ENCODE measurements around the gene BDP1. TPM values are rescaled to one million over a fixed set of nuclear protein-coding genes. Genes with fewer than 3 reads are reported as not detected.
A peak's percentile ranks its signal among the peaks of the same experiment; 100 is the strongest.
"Not testable (repeated sequence)": the region's sequence is repeated elsewhere in the genome, so short reads cannot be mapped to it uniquely, and the experiment has no call there.

Gene BDP1
- total RNA-seq, 4 donors from 2014 or later = 34.9 to 39.3 (median 37.1) TPM

GRCh38 chr5:71503536-71503935, 48.1 kb downstream of the BDP1 start:
- no peaks in the 10 kb centered on the region for H3K4me1 ChIP-seq
- no peak for DNase-seq (ENCODE audit: low spot score in 2 of 2)
- no peak overlapping the region for H3K27ac ChIP-seq
- H3K9me3 ChIP-seq = no peaks in the 10 kb centered on the region
- H3K27me3 ChIP-seq = no peaks in the 10 kb centered on the region
- no peak overlapping the region for H3K4me3 ChIP-seq
- TF ChIP-seq POLR2A (IDR thresholded peaks at IDR 0.05) (no peak), CTCF (IDR thresholded peaks at IDR 0.05) (no peak), EP300 (IDR thresholded peaks at IDR 0.05) (no peak)
- H3K36me3 ChIP-seq = peaks cover 5 to 96% (median 24%) of the 10 kb centered on the region in 3 donors
- WGBS, 2 donors = 100% methylated on average over 2 of the region's 2 CpGs

GRCh38 chr5:71522151-71522550, 66.7 kb downstream of the BDP1 start:
- peaks cover 0 to 88% (median 14%) of the 10 kb centered on the region in 3 donors for H3K36me3 ChIP-seq

GRCh38 chr5:71525611-71526010, 70.2 kb downstream of the BDP1 start:
- DNase-seq (ENCODE audit: low spot score in 2 of 2); H3K27ac ChIP-seq; H3K4me1 ChIP-seq; H3K4me3 ChIP-seq; H3K27me3 ChIP-seq; H3K9me3 ChIP-seq: not testable (repeated sequence)
- peaks cover 0 to 82% (median 14%) of the 10 kb centered on the region in 3 donors for H3K36me3 ChIP-seq
- 91% methylated on average over 6 of the region's 26 CpGs; no CpG with 5 or more reads in 1 of the 2 donors for WGBS, 2 donors

More at GRCh38 chr5:71522151-71522550, 66.7 kb downstream of the BDP1 start:
- Histone ChIP-seq H3K4me3 (no peak overlapping the region), H3K4me1 (no peaks in the 10 kb centered on the region), H3K9me3 (no peaks in the 10 kb centered on the region), H3K27ac (no peak overlapping the region), H3K27me3 (no peaks in the 10 kb centered on the region)
- TF ChIP-seq EP300 (IDR thresholded peaks at IDR 0.05) (no peak), POLR2A (IDR thresholded peaks at IDR 0.05) (no peak), CTCF (IDR thresholded peaks at IDR 0.05) (no peak)
- no peak for DNase-seq (ENCODE audit: low spot score in 2 of 2)
- WGBS, 2 donors = 53 to 73% methylated on average over 1 of the region's 1 CpG

- no peaks in the 10 kb centered on the region for H3K27me3 ChIP-seq
- no peaks in the 10 kb centered on the region for H3K4me1 ChIP-seq
- no peak for TF ChIP-seq CTCF (IDR thresholded peaks at IDR 0.05)
- TF ChIP-seq EP300 (IDR thresholded peaks at IDR 0.05) = no peak
- no peak for TF ChIP-seq POLR2A (IDR thresholded peaks at IDR 0.05)
- no peak overlapping the region for H3K27ac ChIP-seq
- H3K36me3 ChIP-seq = peaks cover 0 to 76% (median 7%) of the 10 kb centered on the region in 3 donors
- H3K9me3 ChIP-seq = no peaks in the 10 kb centered on the region
- no peak overlapping the region for H3K4me3 ChIP-seq
- WGBS, 2 donors = 80 to 85% methylated on average over 3 of the region's 3 CpGs
- no peak for DNase-seq (ENCODE audit: low spot score in 2 of 2)
Measured at GRCh38 chr5:71528206-71528605, 72.8 kb downstream of the BDP1 start.

GRCh38 chr5:71529682-71530081, 74.2 kb downstream of the BDP1 start:
- H3K27ac ChIP-seq = no peak overlapping the region
- no peak for TF ChIP-seq CTCF (IDR thresholded peaks at IDR 0.05)
- no peak for TF ChIP-seq EP300 (IDR thresholded peaks at IDR 0.05)
- TF ChIP-seq POLR2A (IDR thresholded peaks at IDR 0.05) = no peak
- no peaks in the 10 kb centered on the region for H3K27me3 ChIP-seq
- H3K36me3 ChIP-seq = peaks cover 0 to 77% (median 0%) of the 10 kb centered on the region in 3 donors
- no peak for DNase-seq (ENCODE audit: low spot score in 2 of 2)
- 80 to 94% methylated on average over 1 of the region's 1 CpG for WGBS, 2 donors
- peaks cover 0 to 3% (median 0%) of the 10 kb centered on the region in 4 donors for H3K4me1 ChIP-seq
- no peaks in the 10 kb centered on the region for H3K9me3 ChIP-seq
- no peak overlapping the region for H3K4me3 ChIP-seq

GRCh38 chr5:71533142-71533541, 77.7 kb downstream of the BDP1 start:
- no peak for DNase-seq (ENCODE audit: low spot score in 2 of 2)
- Histone ChIP-seq H3K4me3 (no peak overlapping the region), H3K4me1 (peaks cover 0 to 3% (median 0%) of the 10 kb centered on the region in 4 donors), H3K9me3 (no peaks in the 10 kb centered on the region), H3K27ac (peak overlapping the region in 1 of 4 donors; percentile 19), H3K27me3 (no peaks in the 10 kb centered on the region), H3K36me3 (peaks cover 0 to 77% (median 0%) of the 10 kb centered on the region in 3 donors)
- 82 to 92% methylated on average over 3 of the region's 3 CpGs for WGBS, 2 donors
- TF ChIP-seq EP300 (IDR thresholded peaks at IDR 0.05) = no peak
- TF ChIP-seq CTCF (IDR thresholded peaks at IDR 0.05) = no peak
- no peak for TF ChIP-seq POLR2A (IDR thresholded peaks at IDR 0.05)
